K562 (cell line): ENCODE measurements around the gene ABCA7. TPM values are rescaled to one million over a fixed set of nuclear protein-coding genes. Genes with fewer than 3 reads are reported as not detected.

ENCODE experiments used
- ETV5 ChIP-seq: sonication (generic); formaldehyde crosslinking; IDR thresholded peaks from 2 replicates; pipeline ENCODE4 v1.4.0; 2020; ENCODE audit warnings: low read depth, mild to moderate bottlenecking, missing genetic modification reagents
- HDAC6 ChIP-seq: IDR thresholded peaks from 2 replicates; pipeline ENCODE4 v1.6.1; 2012; ENCODE audit warnings: low read depth, mild to moderate bottlenecking, control low read depth, inconsistent platforms, low read length, moderate library complexity
- NFIX ChIP-seq: fragments of 250-450 bp; sonication (Bioruptor Pico); IDR thresholded peaks from 2 replicates; pipeline ENCODE4 v1.4.0; 2020; ENCODE audit warnings: low read depth, mild to moderate bottlenecking, moderate library complexity
- NR0B1 ChIP-seq: fragments of 450-650 bp; IDR thresholded peaks from one replicate; pipeline ENCODE4 v1.6.1; 2018; ENCODE audit warnings: mild to moderate bottlenecking, moderate library complexity; ENCODE audit not compliant: partially characterized antibody
- POLR2AphosphoS5 ChIP-seq: IDR thresholded peaks from 2 replicates; pipeline ENCODE4 v1.6.1; 2011; ENCODE audit warnings: mild to moderate bottlenecking, low read depth, low read length, moderate library complexity; ENCODE audit not compliant: control insufficient read depth, insufficient read depth
- SP1 ChIP-seq: sonication (generic); formaldehyde crosslinking; IDR thresholded peaks from 2 replicates; pipeline ENCODE4 v1.8.1; 2022; ENCODE audit warnings: mild to moderate bottlenecking, missing genetic modification reagents
- ZBTB33 ChIP-seq: sonication (generic); formaldehyde crosslinking; IDR thresholded peaks from 2 replicates; pipeline ENCODE4 v1.8.1; 2023; ENCODE audit warnings: mild to moderate bottlenecking, missing genetic modification reagents
- ZEB2 ChIP-seq: fragments of 450-650 bp; IDR thresholded peaks from 2 replicates; pipeline ENCODE4 v1.6.1; 2016
- polyA plus RNA-seq, 8 experiments: library from polyadenylated mRNA; depleted of rRNA in 4 of 8; stranded (reverse) in 5 of 8; unstranded in 3 of 8; fragments of >200 nt; fragmentation: Nextera tagmentation in 2 of 8; fragmentation: Illumina TruSeq in 1 of 8; extraction: Ambion mirVana in 2 of 8; extraction: Trizol in 1 of 8; gene quantifications; 2 replicates each; pipeline versions ENCODE4 v1.2.1 to v1.2.3, GENCODE V29; 2011 to 2014; ENCODE audit warnings: inconsistent platforms in 1 of 8, missing spikeins in 1 of 8
- total RNA-seq, 7 experiments: library from RNA; depleted of rRNA in 6 of 7; stranded (reverse); fragments of >200 nt in 6 of 7; fragmentation: Illumina TruSeq in 2 of 7; extraction: Trizol in 2 of 7; gene quantifications; 2 replicates each; pipeline versions ENCODE4 v1.2.1 to v1.2.3, GENCODE V29; 2011 to 2021; ENCODE audit warnings: low replicate concordance in 1 of 7

The ABCA7 gene
- total and polyA plus RNA-seq, 9 of the 15 experiments (the other 6 are each of a cell fraction or from before 2014, with no cell fraction given), result 2.3 to 96.1 (median 31.2) TPM

- peak; percentile 93 for TF ChIP-seq ZBTB33 (CRISPR knock-in tag)
- no peak for TF ChIP-seq HDAC6
- TF ChIP-seq ZEB2, result no peak
- peak; percentile 48; the same call in 1 of the 2 replicates for TF ChIP-seq ETV5 (CRISPR knock-in tag)
- TF ChIP-seq POLR2AphosphoS5, result 0 out of 2 replicates have a peak, but pooled peaks have one; percentile 7
- TF ChIP-seq NR0B1, result no peak
- TF ChIP-seq SP1, result 0 out of 2 replicates have a peak, but pooled peaks have one; percentile 23
- peak; percentile 92 for TF ChIP-seq NFIX
Observed at GRCh38 chr19:1042689-1043511, 3.0 kb downstream of the ABCA7 start (continued).
